H1 (cell line): ENCODE data around the gene PSD2. TPM values are rescaled to one million over a fixed set of nuclear protein-coding genes. Genes with fewer than 3 reads are reported as not detected.

Experiments
- CBX8 ChIP-seq: fragments of 300-800, 300-1000 bp; sonication (generic); IDR thresholded peaks from 2 replicates; pipeline ENCODE4 v1.7.1; 2016; ENCODE audit warnings: low read depth, low read length, borderline replicate concordance
- CTBP2 ChIP-seq: IDR thresholded peaks from 2 replicates; pipeline ENCODE4 v1.7.0; 2011; ENCODE audit warnings: borderline replicate concordance, mild to moderate bottlenecking, moderate library complexity, mixed read lengths, low read length; ENCODE audit not compliant: insufficient read depth, insufficient read length
- EZH2 ChIP-seq: fragments of 200-600 bp; sonication (generic); IDR thresholded peaks from 2 replicates; pipeline ENCODE4 v1.7.1; 2012; ENCODE audit warnings: low read depth, mild to moderate bottlenecking, moderate library complexity, low read length, inconsistent platforms; ENCODE audit not compliant: severe bottlenecking
- SIN3A ChIP-seq, 2 experiments: IDR thresholded peaks in 1 of 2; conservative IDR thresholded peaks in 1 of 2; 2 replicates each; pipeline ENCODE4 v1.6.1; 2011 to 2012; ENCODE audit warnings: low read length in 2 of 2, improper control_type of control experiment in 1 of 2, low read depth in 1 of 2, mild to moderate bottlenecking in 1 of 2
- SP2 ChIP-seq: IDR thresholded peaks from 2 replicates; pipeline ENCODE4 v1.6.1; 2012; ENCODE audit warnings: mild to moderate bottlenecking, low read length, inconsistent platforms
- TBP ChIP-seq: IDR thresholded peaks from 2 replicates; pipeline ENCODE4 v1.6.1; 2011; ENCODE audit warnings: low read depth, low read length, improper control_type of control experiment
- polyA plus RNA-seq, 7 experiments: library from polyadenylated mRNA; depleted of rRNA in 3 of 7; stranded (reverse) in 5 of 7; unstranded in 2 of 7; fragments of >200 nt in 5 of 7; fragments of 200-250 nt in 2 of 7; gene quantifications; 1 replicate in 5 of 7; 2 replicates in 1 of 7; 4 replicates in 1 of 7; pipeline versions ENCODE4 v1.2.1 to v1.2.3, GENCODE V29; 2011 to 2013; ENCODE audit warnings: missing spikeins in 2 of 7, mixed read lengths in 2 of 7
- total RNA-seq: library from RNA; stranded (reverse); fragmentation: NEBNext Ultra II Directional; extraction: Animal tissue kit (Norgen Biotek cat#: 25700); gene quantifications from 2 replicates; pipeline ENCODE4 v1.2.1, GENCODE V29; 2021
- TF ChIP-seq, protein P1 (sequence below): fragments of 300-600 bp; sonication (generic); IDR thresholded peaks from 2 replicates; pipeline ENCODE4 v1.7.1; 2012; ENCODE audit warnings: low read length, moderate library complexity, mild to moderate bottlenecking, inconsistent platforms; ENCODE audit not compliant: insufficient replicate concordance
- TF ChIP-seq, protein P2 (sequence below): IDR thresholded peaks from 2 replicates; pipeline ENCODE4 v1.6.1; 2011; ENCODE audit warnings: low read depth, mild to moderate bottlenecking, low read length; ENCODE audit not compliant: insufficient read depth

The PSD2 gene
- total and polyA plus RNA-seq, 2 of the 8 experiments (the other 6 are each of a cell fraction or from before 2014, with no cell fraction given) = 0.06 to 0.14 TPM

- TF ChIP-seq, protein P1, sequence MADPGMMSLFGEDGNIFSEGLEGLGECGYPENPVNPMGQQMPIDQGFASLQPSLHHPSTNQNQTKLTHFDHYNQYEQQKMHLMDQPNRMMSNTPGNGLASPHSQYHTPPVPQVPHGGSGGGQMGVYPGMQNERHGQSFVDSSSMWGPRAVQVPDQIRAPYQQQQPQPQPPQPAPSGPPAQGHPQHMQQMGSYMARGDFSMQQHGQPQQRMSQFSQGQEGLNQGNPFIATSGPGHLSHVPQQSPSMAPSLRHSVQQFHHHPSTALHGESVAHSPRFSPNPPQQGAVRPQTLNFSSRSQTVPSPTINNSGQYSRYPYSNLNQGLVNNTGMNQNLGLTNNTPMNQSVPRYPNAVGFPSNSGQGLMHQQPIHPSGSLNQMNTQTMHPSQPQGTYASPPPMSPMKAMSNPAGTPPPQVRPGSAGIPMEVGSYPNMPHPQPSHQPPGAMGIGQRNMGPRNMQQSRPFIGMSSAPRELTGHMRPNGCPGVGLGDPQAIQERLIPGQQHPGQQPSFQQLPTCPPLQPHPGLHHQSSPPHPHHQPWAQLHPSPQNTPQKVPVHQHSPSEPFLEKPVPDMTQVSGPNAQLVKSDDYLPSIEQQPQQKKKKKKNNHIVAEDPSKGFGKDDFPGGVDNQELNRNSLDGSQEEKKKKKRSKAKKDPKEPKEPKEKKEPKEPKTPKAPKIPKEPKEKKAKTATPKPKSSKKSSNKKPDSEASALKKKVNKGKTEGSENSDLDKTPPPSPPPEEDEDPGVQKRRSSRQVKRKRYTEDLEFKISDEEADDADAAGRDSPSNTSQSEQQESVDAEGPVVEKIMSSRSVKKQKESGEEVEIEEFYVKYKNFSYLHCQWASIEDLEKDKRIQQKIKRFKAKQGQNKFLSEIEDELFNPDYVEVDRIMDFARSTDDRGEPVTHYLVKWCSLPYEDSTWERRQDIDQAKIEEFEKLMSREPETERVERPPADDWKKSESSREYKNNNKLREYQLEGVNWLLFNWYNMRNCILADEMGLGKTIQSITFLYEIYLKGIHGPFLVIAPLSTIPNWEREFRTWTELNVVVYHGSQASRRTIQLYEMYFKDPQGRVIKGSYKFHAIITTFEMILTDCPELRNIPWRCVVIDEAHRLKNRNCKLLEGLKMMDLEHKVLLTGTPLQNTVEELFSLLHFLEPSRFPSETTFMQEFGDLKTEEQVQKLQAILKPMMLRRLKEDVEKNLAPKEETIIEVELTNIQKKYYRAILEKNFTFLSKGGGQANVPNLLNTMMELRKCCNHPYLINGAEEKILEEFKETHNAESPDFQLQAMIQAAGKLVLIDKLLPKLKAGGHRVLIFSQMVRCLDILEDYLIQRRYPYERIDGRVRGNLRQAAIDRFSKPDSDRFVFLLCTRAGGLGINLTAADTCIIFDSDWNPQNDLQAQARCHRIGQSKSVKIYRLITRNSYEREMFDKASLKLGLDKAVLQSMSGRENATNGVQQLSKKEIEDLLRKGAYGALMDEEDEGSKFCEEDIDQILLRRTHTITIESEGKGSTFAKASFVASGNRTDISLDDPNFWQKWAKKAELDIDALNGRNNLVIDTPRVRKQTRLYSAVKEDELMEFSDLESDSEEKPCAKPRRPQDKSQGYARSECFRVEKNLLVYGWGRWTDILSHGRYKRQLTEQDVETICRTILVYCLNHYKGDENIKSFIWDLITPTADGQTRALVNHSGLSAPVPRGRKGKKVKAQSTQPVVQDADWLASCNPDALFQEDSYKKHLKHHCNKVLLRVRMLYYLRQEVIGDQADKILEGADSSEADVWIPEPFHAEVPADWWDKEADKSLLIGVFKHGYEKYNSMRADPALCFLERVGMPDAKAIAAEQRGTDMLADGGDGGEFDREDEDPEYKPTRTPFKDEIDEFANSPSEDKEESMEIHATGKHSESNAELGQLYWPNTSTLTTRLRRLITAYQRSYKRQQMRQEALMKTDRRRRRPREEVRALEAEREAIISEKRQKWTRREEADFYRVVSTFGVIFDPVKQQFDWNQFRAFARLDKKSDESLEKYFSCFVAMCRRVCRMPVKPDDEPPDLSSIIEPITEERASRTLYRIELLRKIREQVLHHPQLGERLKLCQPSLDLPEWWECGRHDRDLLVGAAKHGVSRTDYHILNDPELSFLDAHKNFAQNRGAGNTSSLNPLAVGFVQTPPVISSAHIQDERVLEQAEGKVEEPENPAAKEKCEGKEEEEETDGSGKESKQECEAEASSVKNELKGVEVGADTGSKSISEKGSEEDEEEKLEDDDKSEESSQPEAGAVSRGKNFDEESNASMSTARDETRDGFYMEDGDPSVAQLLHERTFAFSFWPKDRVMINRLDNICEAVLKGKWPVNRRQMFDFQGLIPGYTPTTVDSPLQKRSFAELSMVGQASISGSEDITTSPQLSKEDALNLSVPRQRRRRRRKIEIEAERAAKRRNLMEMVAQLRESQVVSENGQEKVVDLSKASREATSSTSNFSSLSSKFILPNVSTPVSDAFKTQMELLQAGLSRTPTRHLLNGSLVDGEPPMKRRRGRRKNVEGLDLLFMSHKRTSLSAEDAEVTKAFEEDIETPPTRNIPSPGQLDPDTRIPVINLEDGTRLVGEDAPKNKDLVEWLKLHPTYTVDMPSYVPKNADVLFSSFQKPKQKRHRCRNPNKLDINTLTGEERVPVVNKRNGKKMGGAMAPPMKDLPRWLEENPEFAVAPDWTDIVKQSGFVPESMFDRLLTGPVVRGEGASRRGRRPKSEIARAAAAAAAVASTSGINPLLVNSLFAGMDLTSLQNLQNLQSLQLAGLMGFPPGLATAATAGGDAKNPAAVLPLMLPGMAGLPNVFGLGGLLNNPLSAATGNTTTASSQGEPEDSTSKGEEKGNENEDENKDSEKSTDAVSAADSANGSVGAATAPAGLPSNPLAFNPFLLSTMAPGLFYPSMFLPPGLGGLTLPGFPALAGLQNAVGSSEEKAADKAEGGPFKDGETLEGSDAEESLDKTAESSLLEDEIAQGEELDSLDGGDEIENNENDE = no peak
- TF ChIP-seq TBP = no peak
- no peak for TF ChIP-seq CTBP2
- TF ChIP-seq, protein P2, sequence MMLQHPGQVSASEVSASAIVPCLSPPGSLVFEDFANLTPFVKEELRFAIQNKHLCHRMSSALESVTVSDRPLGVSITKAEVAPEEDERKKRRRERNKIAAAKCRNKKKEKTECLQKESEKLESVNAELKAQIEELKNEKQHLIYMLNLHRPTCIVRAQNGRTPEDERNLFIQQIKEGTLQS = no peak
- TF ChIP-seq EZH2 = no peak
- no peak for TF ChIP-seq CBX8
- TF ChIP-seq SP2 = no peak
- no peak for TF ChIP-seq SIN3A (conservative IDR thresholded peaks at IDR 0.05 in 1 of 2, IDR thresholded peaks at IDR 0.05 in 1 of 2; ENCODE audit: low read depth in 1 of 2, low read length in 2 of 2)
These were observed 12.0 kb downstream of the PSD2 start (continued) for GRCh38 chr5:139807647-139808030.
